ENCODE measurements around the gene VIPR1. TPM values are rescaled to one million over a fixed set of nuclear protein-coding genes. Genes with fewer than 3 reads are reported as not detected.
A peak's percentile ranks its signal among the peaks of the same experiment; 100 is the strongest.

The VIPR1 gene
- total RNA-seq, 1 donor: 5.6 TPM

DNA sequence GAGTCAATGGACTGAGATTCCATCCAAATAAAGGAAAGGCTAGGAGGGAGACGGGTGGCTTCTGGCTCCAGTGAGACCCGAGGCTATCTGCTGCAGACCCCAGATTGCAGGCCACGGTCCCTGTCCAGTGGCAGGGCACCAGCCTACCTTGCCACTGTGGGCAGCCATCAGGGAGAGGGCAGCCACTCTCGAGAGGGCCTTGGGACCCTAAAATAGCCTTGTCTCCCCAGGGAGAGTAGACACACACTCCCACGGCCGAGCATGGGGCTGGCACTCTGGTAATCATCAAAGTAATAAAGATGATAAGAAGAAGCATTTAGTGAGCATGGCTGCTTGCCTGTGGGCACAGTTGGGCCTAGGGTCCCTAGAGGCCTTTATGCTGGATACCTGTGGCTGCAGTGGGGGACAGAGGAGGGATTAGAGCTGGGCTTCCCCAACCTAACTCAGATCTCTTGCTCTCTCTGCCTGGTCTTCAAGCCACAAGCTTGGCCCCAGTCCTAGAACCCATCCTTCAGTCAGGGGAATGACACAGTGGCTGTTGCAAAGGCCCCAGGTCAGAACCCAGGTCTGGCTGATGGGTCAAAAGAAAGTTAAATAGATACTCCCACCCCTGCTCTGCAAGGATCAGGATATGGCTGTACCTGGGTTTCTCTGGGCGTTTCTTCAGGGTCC is 9.2 kb upstream of the VIPR1 start:
- no peak overlapping the region for H3K4me3 ChIP-seq (ENCODE audit: low read depth, low read length)
- no peak for TF ChIP-seq CTCF (IDR thresholded peaks at IDR 0.05; ENCODE audit: insufficient read depth, low read length)
- no peak for DNase-seq (ENCODE audit: low read depth)

DNA sequence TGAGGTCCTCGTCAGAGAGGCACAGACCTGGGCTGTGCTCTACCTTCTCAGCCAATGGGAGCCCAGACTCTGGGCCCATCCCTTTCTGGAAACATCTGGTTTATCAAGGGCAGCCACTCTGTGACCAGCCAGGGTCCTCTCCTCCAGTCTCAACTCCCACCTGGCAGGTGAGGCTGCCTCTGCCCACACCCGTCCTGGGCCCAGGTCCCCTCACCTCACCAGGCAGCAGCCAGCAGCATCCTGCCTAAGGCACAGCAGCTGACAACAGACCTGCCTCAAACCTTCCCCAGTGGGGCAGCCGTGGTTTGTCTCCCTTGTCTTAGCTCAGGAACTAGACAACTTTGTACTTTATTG is 8.7 kb upstream of the VIPR1 start:
- DNase-seq (ENCODE audit: low read depth): no peak
- no peak overlapping the region for H3K4me3 ChIP-seq (ENCODE audit: low read depth, low read length)
- TF ChIP-seq CTCF (IDR thresholded peaks at IDR 0.05; ENCODE audit: insufficient read depth, low read length): no peak

DNA sequence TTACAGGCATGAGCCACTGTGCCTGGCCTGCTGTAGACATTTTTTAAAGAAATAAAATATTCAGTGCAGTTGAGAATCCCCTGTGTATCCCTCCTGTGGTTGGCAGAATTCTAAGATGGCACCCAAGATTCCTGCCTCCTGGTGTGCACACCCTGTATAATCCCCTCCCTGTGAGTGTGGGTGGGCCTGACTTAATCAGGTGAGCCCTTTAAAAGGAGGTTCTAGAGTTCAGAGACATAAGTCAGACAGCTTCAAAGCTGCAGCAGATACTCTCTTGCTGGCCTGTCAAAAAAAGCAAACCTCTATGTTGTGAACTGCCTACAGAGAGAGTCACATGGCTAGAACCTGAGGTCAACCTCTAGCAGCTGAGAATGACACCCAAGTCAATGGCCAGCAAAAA is 7.0 kb upstream of the VIPR1 start:
- no peak for DNase-seq (ENCODE audit: low read depth)
- TF ChIP-seq CTCF (IDR thresholded peaks at IDR 0.05; ENCODE audit: insufficient read depth, low read length): no peak
- H3K4me3 ChIP-seq (ENCODE audit: low read depth, low read length): no peak overlapping the region

- peak; percentile 72 for DNase-seq (ENCODE audit: low read depth)
- no peak overlapping the region for H3K4me3 ChIP-seq (ENCODE audit: low read depth, low read length)
- TF ChIP-seq CTCF (IDR thresholded peaks at IDR 0.05; ENCODE audit: insufficient read depth, low read length): no peak
Measured at GRCh38 chr3:42497009-42497731, 5.3 kb upstream of the VIPR1 start.

DNA sequence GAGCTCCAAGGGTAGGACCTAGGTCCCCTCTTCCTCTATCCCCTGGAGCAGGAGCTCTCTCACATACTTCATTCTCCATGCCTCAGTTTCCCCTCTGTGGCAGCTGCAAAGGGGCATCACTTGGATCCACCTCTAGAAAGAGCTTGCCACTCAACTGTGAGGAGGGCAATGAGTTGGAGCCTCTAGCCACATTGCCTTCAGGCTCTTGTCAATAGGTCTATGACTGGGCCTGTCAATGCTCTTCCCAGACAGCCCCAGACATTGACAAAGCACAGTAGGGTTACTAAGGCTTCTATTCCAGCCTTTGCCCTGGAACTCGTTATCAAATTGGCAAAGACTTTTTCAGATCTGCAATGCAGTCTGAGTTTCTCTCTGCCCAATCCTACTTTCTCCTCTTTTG is 4.4 kb upstream of the VIPR1 start:
- no peak for DNase-seq (ENCODE audit: low read depth)
- no peak overlapping the region for H3K4me3 ChIP-seq (ENCODE audit: low read depth, low read length)
- no peak for TF ChIP-seq CTCF (IDR thresholded peaks at IDR 0.05; ENCODE audit: insufficient read depth, low read length)

GRCh38 chr3:42498791-42499477 is 3.5 kb upstream of the VIPR1 start:
- TF ChIP-seq CTCF (IDR thresholded peaks at IDR 0.05; ENCODE audit: insufficient read depth, low read length): no peak
- H3K4me3 ChIP-seq (ENCODE audit: low read depth, low read length): no peak overlapping the region
- DNase-seq (ENCODE audit: low read depth): no peak
